DND-41 (cell line): ENCODE measurements around the gene MTX1.

Experiments used
- EZH2 ChIP-seq: IDR thresholded peaks from 3 replicates; pipeline ENCODE4 v1.6.1; 2012; ENCODE audit warnings: borderline replicate concordance, low read depth, mild to moderate bottlenecking, moderate library complexity, low read length, inconsistent platforms; ENCODE audit not compliant: severe bottlenecking
- TF ChIP-seq, protein P1 (sequence below): IDR thresholded peaks from 2 replicates; pipeline ENCODE4 v1.5.1; 2012; ENCODE audit warnings: borderline replicate concordance, low read length, moderate library complexity, mild to moderate bottlenecking; ENCODE audit not compliant: poor library complexity, severe bottlenecking; ENCODE audit errors: extremely low read depth

- no peak for TF ChIP-seq EZH2
- TF ChIP-seq, protein P1, sequence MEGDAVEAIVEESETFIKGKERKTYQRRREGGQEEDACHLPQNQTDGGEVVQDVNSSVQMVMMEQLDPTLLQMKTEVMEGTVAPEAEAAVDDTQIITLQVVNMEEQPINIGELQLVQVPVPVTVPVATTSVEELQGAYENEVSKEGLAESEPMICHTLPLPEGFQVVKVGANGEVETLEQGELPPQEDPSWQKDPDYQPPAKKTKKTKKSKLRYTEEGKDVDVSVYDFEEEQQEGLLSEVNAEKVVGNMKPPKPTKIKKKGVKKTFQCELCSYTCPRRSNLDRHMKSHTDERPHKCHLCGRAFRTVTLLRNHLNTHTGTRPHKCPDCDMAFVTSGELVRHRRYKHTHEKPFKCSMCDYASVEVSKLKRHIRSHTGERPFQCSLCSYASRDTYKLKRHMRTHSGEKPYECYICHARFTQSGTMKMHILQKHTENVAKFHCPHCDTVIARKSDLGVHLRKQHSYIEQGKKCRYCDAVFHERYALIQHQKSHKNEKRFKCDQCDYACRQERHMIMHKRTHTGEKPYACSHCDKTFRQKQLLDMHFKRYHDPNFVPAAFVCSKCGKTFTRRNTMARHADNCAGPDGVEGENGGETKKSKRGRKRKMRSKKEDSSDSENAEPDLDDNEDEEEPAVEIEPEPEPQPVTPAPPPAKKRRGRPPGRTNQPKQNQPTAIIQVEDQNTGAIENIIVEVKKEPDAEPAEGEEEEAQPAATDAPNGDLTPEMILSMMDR: no peak
Observed at GRCh38 chr1:155181371-155182051, 27.0 kb upstream of the MTX1 start.
